H1 (cell line): ENCODE data around the gene RTL5. TPM values are rescaled to one million over a fixed set of nuclear protein-coding genes. Genes with fewer than 3 reads are reported as not detected.

Experiments
- CTCF ChIA-PET: fragments of 300-600 bp; sonication (Branson Sonifier 250); formaldehyde crosslinking; loops from one replicate; lab custom pipeline; 2021; ENCODE audit not compliant: partially characterized antibody; lab: Charles Lee
- POLR2A ChIA-PET: fragments of 300-600 bp; sonication (Branson Sonifier 250); formaldehyde crosslinking; loops from one replicate; lab custom pipeline; 2021; ENCODE audit warnings: inconsistent platforms; ENCODE audit not compliant: partially characterized antibody; lab: Charles Lee
- DNase-seq, 2 experiments: peaks; one replicate each; pipeline versions ENCODE4 v3.0.0 to v3.0.0-alpha.2; 2010 to 2022; ENCODE audit warnings: low spot score in 2 of 2, low read depth in 1 of 2, mixed read lengths in 1 of 2
- FAIRE-seq: peaks from 2 replicates; lab custom pipeline; 2011; peaks lifted over from hg19 to GRCh38; lab: Jason Lieb, UNC
- H2AFZ ChIP-seq: 2 replicates; pipeline ENCODE4 v1.8.1; 2012; ENCODE audit warnings: low read length, inconsistent platforms
- H2AK5ac ChIP-seq: 2 replicates; pipeline ENCODE4 v1.6.1; 2013; ENCODE audit warnings: low read depth, low read length
- H2BK120ac ChIP-seq: replicated peaks from 2 replicates; pipeline ENCODE3; 2013; ENCODE audit warnings: low read depth, low read length, inconsistent platforms
- H2BK12ac ChIP-seq: 2 replicates; pipeline ENCODE4 v1.6.1; 2013; ENCODE audit warnings: low read depth, low read length
- H2BK15ac ChIP-seq: 2 replicates; pipeline ENCODE4 v1.6.1; 2013; ENCODE audit warnings: low read length
- H2BK20ac ChIP-seq: 2 replicates; pipeline ENCODE4 v1.6.1; 2013; ENCODE audit warnings: low read length
- H2BK5ac ChIP-seq: 2 replicates; pipeline ENCODE4 v1.6.1; 2013; ENCODE audit warnings: low read depth, low read length
- H3K14ac ChIP-seq: 2 replicates; pipeline ENCODE4 v1.6.1; 2013; ENCODE audit warnings: inconsistent platforms; ENCODE audit not compliant: insufficient read length
- H3K18ac ChIP-seq: 2 replicates; pipeline ENCODE4 v1.6.1; 2013; ENCODE audit warnings: low read length; ENCODE audit errors: extremely low read depth
- H3K23ac ChIP-seq: 2 replicates; pipeline ENCODE4 v1.6.1; 2013; ENCODE audit warnings: inconsistent platforms; ENCODE audit not compliant: insufficient read length
- H3K23me2 ChIP-seq: 2 replicates; pipeline ENCODE4 v1.6.1; 2013; ENCODE audit warnings: low read depth, low read length
- H3K27ac ChIP-seq: 2 replicates; pipeline ENCODE4 v1.6.1; 2011; ENCODE audit warnings: low read depth, low read length, inconsistent platforms
- H3K27me3 ChIP-seq, 4 experiments: replicated peaks in 1 of 4; 1 replicate in 1 of 4; 2 replicates in 3 of 4; pipeline versions ENCODE4 v1.6.1 to v1.8.1; 2011 to 2013; ENCODE audit warnings: low read length in 3 of 4, mild to moderate bottlenecking in 3 of 4, inconsistent platforms in 2 of 4, mixed read lengths in 2 of 4, moderate library complexity in 1 of 4; ENCODE audit not compliant: control insufficient read depth in 3 of 4, insufficient read depth in 3 of 4; ENCODE audit errors: extremely low read depth in 1 of 4
- H3K36me3 ChIP-seq, 4 experiments: 2 replicates each; pipeline versions ENCODE4 v1.6.1 to v1.8.1; 2011 to 2013; ENCODE audit warnings: mild to moderate bottlenecking in 4 of 4, low read length in 3 of 4, moderate library complexity in 2 of 4, control low read depth in 1 of 4, inconsistent platforms in 1 of 4; ENCODE audit not compliant: insufficient read depth in 4 of 4, control insufficient read depth in 2 of 4
- H3K4ac ChIP-seq: replicated peaks from 2 replicates; pipeline ENCODE3; 2013; ENCODE audit warnings: low read length, low read depth, mixed read lengths, inconsistent platforms; ENCODE audit not compliant: insufficient read length
- H3K4me1 ChIP-seq, 4 experiments: replicated peaks in 1 of 4; 1 replicate in 1 of 4; 2 replicates in 3 of 4; pipeline versions ENCODE4 v1.6.1 to v1.8.1; 2011 to 2013; ENCODE audit warnings: low read length in 3 of 4, inconsistent platforms in 2 of 4, mixed read lengths in 1 of 4; ENCODE audit not compliant: insufficient read depth in 4 of 4, control insufficient read depth in 3 of 4
- H3K4me2 ChIP-seq, 2 experiments: 2 replicates each; pipeline versions ENCODE4 v1.6.1 to v1.8.1; 2011 to 2013; ENCODE audit warnings: low read depth in 2 of 2, low read length in 2 of 2, control low read depth in 1 of 2, inconsistent platforms in 1 of 2, mild to moderate bottlenecking in 1 of 2; ENCODE audit not compliant: insufficient read depth in 1 of 2
- H3K4me3 ChIP-seq, 4 experiments: fragments of 200-600, 300-600 bp in 1 of 4; sonication (generic), shearing (Covaris generic), sonication (Bioruptor Twin) in 1 of 4; 2 replicates each; pipeline versions ENCODE4 v1.5.1 to v1.8.1; 2011 to 2016; ENCODE audit warnings: low read length in 4 of 4, low read depth in 3 of 4, control low read depth in 2 of 4, inconsistent platforms in 2 of 4, mild to moderate bottlenecking in 2 of 4, mixed read lengths in 1 of 4, moderate library complexity in 1 of 4; ENCODE audit not compliant: insufficient read depth in 2 of 4; ENCODE audit errors: extremely low read depth in 1 of 4
- H3K56ac ChIP-seq: replicated peaks from 2 replicates; pipeline ENCODE3; 2013; ENCODE audit warnings: low read depth, mild to moderate bottlenecking, mixed read lengths, low read length, inconsistent platforms; ENCODE audit not compliant: insufficient read length
- H3K79me1 ChIP-seq: 2 replicates; pipeline ENCODE4 v1.6.1; 2013; ENCODE audit warnings: low read depth, low read length, control low read depth
- H3K79me2 ChIP-seq, 2 experiments: 2 replicates each; pipeline versions ENCODE4 v1.6.1 to v1.8.1; 2012 to 2013; ENCODE audit warnings: low read length in 2 of 2, mild to moderate bottlenecking in 2 of 2, inconsistent platforms in 1 of 2; ENCODE audit not compliant: insufficient read depth in 2 of 2, control insufficient read depth in 1 of 2
- H3K9ac ChIP-seq, 4 experiments: replicated peaks in 1 of 4; 1 replicate in 1 of 4; 2 replicates in 3 of 4; pipeline versions ENCODE4 v1.6.1 to v1.8.1; 2011 to 2013; ENCODE audit warnings: low read depth in 3 of 4, low read length in 3 of 4, control low read depth in 2 of 4, mild to moderate bottlenecking in 2 of 4, moderate library complexity in 2 of 4, inconsistent platforms in 1 of 4; ENCODE audit errors: extremely low read depth in 1 of 4
- H3K9me3 ChIP-seq, 2 experiments: 2 replicates each; pipeline versions ENCODE4 v1.6.1 to v1.8.1; 2012 to 2013; ENCODE audit warnings: mild to moderate bottlenecking in 2 of 2, moderate library complexity in 2 of 2, control low read depth in 1 of 2, inconsistent platforms in 1 of 2, low read depth in 1 of 2, low read length in 1 of 2, mixed read lengths in 1 of 2; ENCODE audit not compliant: insufficient read depth in 2 of 2
- H4K20me1 ChIP-seq, 2 experiments: replicated peaks in 1 of 2; 2 replicates each; pipeline versions ENCODE3 to v1.8.1; 2011 to 2013; ENCODE audit warnings: inconsistent platforms in 2 of 2, low read length in 2 of 2, mild to moderate bottlenecking in 1 of 2; ENCODE audit not compliant: insufficient read depth in 2 of 2, control insufficient read depth in 1 of 2
- H4K5ac ChIP-seq: 2 replicates; pipeline ENCODE4 v1.6.1; 2013; ENCODE audit warnings: low read length, low read depth, mixed read lengths, inconsistent platforms; ENCODE audit not compliant: insufficient read length
- H4K8ac ChIP-seq: 2 replicates; pipeline ENCODE4 v1.8.0; 2013; ENCODE audit warnings: mild to moderate bottlenecking, moderate library complexity, low read length, inconsistent platforms; ENCODE audit not compliant: insufficient read depth; ENCODE audit errors: extremely low read depth
- H4K91ac ChIP-seq: replicated peaks from 2 replicates; pipeline ENCODE3; 2013; ENCODE audit warnings: low read length, mixed read lengths, inconsistent platforms; ENCODE audit not compliant: insufficient read length
- CBX5 ChIP-seq: fragments of 300-800, 300-1000 bp; sonication (generic); IDR thresholded peaks from 2 replicates; pipeline ENCODE4 v1.7.1; 2016; ENCODE audit warnings: antibody characterized with exemption, low read length, low read depth
- CBX8 ChIP-seq: fragments of 300-800, 300-1000 bp; sonication (generic); IDR thresholded peaks from 2 replicates; pipeline ENCODE4 v1.7.1; 2016; ENCODE audit warnings: low read depth, low read length, borderline replicate concordance
- CREB1 ChIP-seq: IDR thresholded peaks from 2 replicates; pipeline ENCODE4 v1.6.1; 2012; ENCODE audit warnings: inconsistent platforms
- HDAC2 ChIP-seq, 2 experiments: fragments of 300-600 bp in 1 of 2; sonication (generic) in 1 of 2; IDR thresholded peaks; 2 replicates each; pipeline ENCODE4 v1.6.1; 2011 to 2012; ENCODE audit warnings: low read depth in 2 of 2, low read length in 2 of 2, mild to moderate bottlenecking in 2 of 2, moderate library complexity in 2 of 2, borderline replicate concordance in 1 of 2, inconsistent platforms in 1 of 2
- JUN ChIP-seq: IDR thresholded peaks from 2 replicates; pipeline ENCODE4 v1.6.1; 2011; ENCODE audit warnings: low read depth, mild to moderate bottlenecking, improper control_type of control experiment, low read length
- KDM1A ChIP-seq: fragments of 200-600, 300-600 bp; sonication (generic); IDR thresholded peaks from 2 replicates; pipeline ENCODE4 v1.7.1; 2016; ENCODE audit warnings: mild to moderate bottlenecking, low read length, borderline replicate concordance
- KDM4A ChIP-seq: IDR thresholded peaks from one replicate; pipeline ENCODE4 v1.7.1; 2012; ENCODE audit warnings: low read depth, mild to moderate bottlenecking, moderate library complexity, low read length, inconsistent platforms; ENCODE audit not compliant: severe bottlenecking
- RNF2 ChIP-seq: fragments of 200-900, 300-1000 bp; sonication (generic); IDR thresholded peaks from 2 replicates; pipeline ENCODE4 v1.7.1; 2016; ENCODE audit warnings: borderline replicate concordance, low read depth, mild to moderate bottlenecking, antibody characterized with exemption, low read length; ENCODE audit not compliant: poor library complexity, severe bottlenecking; ENCODE audit errors: missing control alignments
- SIX5 ChIP-seq: IDR thresholded peaks from 2 replicates; pipeline ENCODE4 v1.6.1; 2011; ENCODE audit warnings: mild to moderate bottlenecking, low read depth, low read length
- TAF7 ChIP-seq: optimal IDR thresholded peaks from 2 replicates; pipeline ENCODE3; 2011; ENCODE audit warnings: low read depth, mild to moderate bottlenecking, inconsistent platforms, low read length, moderate library complexity, borderline replicate concordance
- TCF12 ChIP-seq: IDR thresholded peaks from 2 replicates; pipeline ENCODE4 v1.6.1; 2011; ENCODE audit warnings: low read depth, mild to moderate bottlenecking, low read length
- WGBS, 2 experiments: shearing (Covaris generic) in 1 of 2; methylation state at CpG; one replicate each; pipeline versions ENCODE4 v1.1.6 to v1.1.7; 2013 to 2015; ENCODE audit warnings: low lambda C conversion rate in 2 of 2, mixed read lengths in 2 of 2, inconsistent platforms in 1 of 2, low coverage in 1 of 2, missing lambda C conversion rate in 1 of 2; ENCODE audit not compliant: insufficient replicate concordance in 2 of 2, insufficient coverage in 1 of 2, insufficient read length in 1 of 2; ENCODE audit errors: extremely low coverage in 1 of 2, missing lambda C conversion rate in 1 of 2; 5-methylcytosine and 5-hydroxymethylcytosine counted together
- polyA plus RNA-seq, 7 experiments: library from polyadenylated mRNA; depleted of rRNA in 3 of 7; stranded (reverse) in 5 of 7; unstranded in 2 of 7; fragments of >200 nt in 5 of 7; fragments of 200-250 nt in 2 of 7; gene quantifications; 1 replicate in 5 of 7; 2 replicates in 1 of 7; 4 replicates in 1 of 7; pipeline versions ENCODE4 v1.2.1 to v1.2.3, GENCODE V29; 2011 to 2013; ENCODE audit warnings: missing spikeins in 2 of 7, mixed read lengths in 2 of 7
- total RNA-seq: library from RNA; stranded (reverse); fragmentation: NEBNext Ultra II Directional; extraction: Animal tissue kit (Norgen Biotek cat#: 25700); gene quantifications from 2 replicates; pipeline ENCODE4 v1.2.1, GENCODE V29; 2021

Gene RTL5
- total and polyA plus RNA-seq, 2 of the 8 experiments (the other 6 are each of a cell fraction or from before 2014, with no cell fraction given), result 0.57 to 1.9 TPM

- CTCF ChIA-PET, result interaction anchor here (0.6 to 1.4 kb wide), 2 partner anchors 24 to 37 kb away, joined by 3 read pairs; no protein-coding TSS in a partner anchor
- H4K8ac ChIP-seq, result no peak overlapping the region; the same call in 1 of the 2 replicates
- no peak overlapping the region for H3K56ac ChIP-seq
- 64% methylated on average over 10 of the region's 13 CpGs; no CpG with 5 or more reads in 1 of the 2 experiments for WGBS, 2 experiments
- H3K9me3 ChIP-seq, result no peaks in the 10 kb centered on the region
- no peaks in the 10 kb centered on the region for H3K36me3 ChIP-seq
- H3K18ac ChIP-seq, result no peak overlapping the region; the same call in 1 of the 2 replicates
- H4K5ac ChIP-seq, result no peak overlapping the region
- peak; percentile 32 for FAIRE-seq
- H3K79me1 ChIP-seq, result no peaks in the 10 kb centered on the region
- no peak overlapping the region for H2AK5ac ChIP-seq
- no peak for DNase-seq
- peaks cover 0 to 7% (median 2%) of the 10 kb centered on the region in 4 experiments; a peak in 4 of 7 replicates for H3K4me1 ChIP-seq
- H2BK5ac ChIP-seq, result no peak overlapping the region
- no peaks in the 10 kb centered on the region for H3K79me2 ChIP-seq
- 0 out of 4 replicates have a peak overlapping the region, but pooled peaks of 1 of the 2 experiments have one; percentile 10 for H3K4me2 ChIP-seq
- no peak overlapping the region for H3K9ac ChIP-seq
- H3K4me3 ChIP-seq, result no peak overlapping the region
- no peaks in the 10 kb centered on the region for H3K23me2 ChIP-seq
- H2BK12ac ChIP-seq, result no peak overlapping the region
- H3K27me3 ChIP-seq, result no peaks in the 10 kb centered on the region
- H2BK20ac ChIP-seq, result no peak overlapping the region
- H2AFZ ChIP-seq, result no peak overlapping the region
- H3K23ac ChIP-seq, result no peak overlapping the region
- H2BK15ac ChIP-seq, result no peak overlapping the region
- no peak overlapping the region for H2BK120ac ChIP-seq
- H3K27ac ChIP-seq, result no peak overlapping the region
- no peaks in the 10 kb centered on the region for H4K20me1 ChIP-seq
- no peak overlapping the region for H3K14ac ChIP-seq
- H3K4ac ChIP-seq, result no peak overlapping the region
- POLR2A ChIA-PET, result no interaction called here
- no peak overlapping the region for H4K91ac ChIP-seq
- TF ChIP-seq TCF12, result no peak
- no peak for TF ChIP-seq KDM4A
- TF ChIP-seq RNF2, result no peak
- TF ChIP-seq SIX5, result no peak
- TF ChIP-seq CBX8, result no peak
- TF ChIP-seq CREB1, result no peak
- no peak for TF ChIP-seq KDM1A
- TF ChIP-seq HDAC2 (IDR thresholded peaks at IDR 0.05; ENCODE audit: borderline replicate concordance in 1 of 2, low read depth in 2 of 2, low read length in 2 of 2), result no peak
- TF ChIP-seq JUN, result no peak
- TF ChIP-seq CBX5, result no peak
- no peak for TF ChIP-seq TAF7
Measured at GRCh38 chrX:72110051-72110875, 21.5 kb downstream of the RTL5 start.
